Cardiac septum (tissue), 1 donor: Measurements from ENCODE around the gene NIFK. TPM values are rescaled to one million over a fixed set of nuclear protein-coding genes. Genes with fewer than 3 reads are reported as not detected.
"Not testable (repeated sequence)": the region's sequence is repeated elsewhere in the genome, so short reads cannot be mapped to it uniquely, and the experiment has no call there.

Experiments used
- DNase-seq: peaks from one replicate; pipeline ENCODE4 v3.0.0-alpha.2; 2020; ENCODE audit warnings: low spot score
- intact Hi-C: fragments of 100-400 bp; cut with DNase I; formaldehyde crosslinking; loops from one replicate; pipeline ENCODE4 v1.14.0; 2022
- total RNA-seq: library from RNA; stranded (reverse); fragmentation: NEBNext Ultra II Directional; extraction: Animal tissue kit (Norgen Biotek cat#: 25700); gene quantifications from one replicate; pipeline ENCODE4 v1.2.1, GENCODE V29; 2021
- donor health status: DM: no; HTN: no; CAD: no.

NIFK gene
- total RNA-seq, 1 donor from 2014 or later = 28.8 TPM

- DNase-seq = no peak
- intact Hi-C loops = loop anchor here (1.0 kb wide), 2 partner anchors 19 to 206 kb away; partner anchors contain the start of genes RNU4ATAC and TSN
Observed at GRCh38 chr2:121736140-121736461, 574 bp downstream of the NIFK start.

GRCh38 chr2:121735518-121736074 is 1.1 kb downstream of the NIFK start:
- intact Hi-C loops = loop anchor here (1.0 kb wide), 2 partner anchors 20 to 205 kb away; partner anchors contain the start of genes RNU4ATAC and TSN
- DNase-seq = no peak

- DNase-seq, intact Hi-C loops: not testable (repeated sequence)
Observed at GRCh38 chr2:121734544-121734943, 2.1 kb downstream of the NIFK start.

GRCh38 chr2:121731366-121731765 is 5.3 kb downstream of the NIFK start:
- intact Hi-C loops = no loop called here
- DNase-seq = no peak

- intact Hi-C loops = no loop called here
Observed at GRCh38 chr2:121727950-121728349, 8.7 kb downstream of the NIFK start.

GRCh38 chr2:121727332-121727731 is 9.3 kb downstream of the NIFK start:
- intact Hi-C loops = no loop called here
- no peak for DNase-seq

More at GRCh38 chr2:121727950-121728349, 8.7 kb downstream of the NIFK start:
- DNase-seq = no peak

- intact Hi-C loops = no loop called here
- no peak for DNase-seq
Observed at GRCh38 chr2:121723316-121723715, 13.4 kb downstream of the NIFK start.

- intact Hi-C loops = no loop called here
- no peak for DNase-seq
Observed at GRCh38 chr2:121722479-121722878, 14.2 kb downstream of the NIFK start.

- DNase-seq = no peak
- intact Hi-C loops = no loop called here
Observed at GRCh38 chr2:121721926-121722325, 14.7 kb downstream of the NIFK start.

GRCh38 chr2:121717529-121717928 is 19.1 kb downstream of the NIFK start:
- intact Hi-C loops = loop anchor here (10.0 kb wide), 1 partner anchor 63 kb away; no protein-coding TSS in a partner anchor
- no peak for DNase-seq

- intact Hi-C loops = loop anchor here (10.0 kb wide), 1 partner anchor 61 kb away; no protein-coding TSS in a partner anchor
- no peak for DNase-seq
Observed at GRCh38 chr2:121716126-121716525, 20.5 kb downstream of the NIFK start.

GRCh38 chr2:121711481-121711880 is 25.2 kb downstream of the NIFK start:
- intact Hi-C loops = loop anchor here (10.0 kb wide), 1 partner anchor 57 kb away; no protein-coding TSS in a partner anchor
- DNase-seq = not testable (repeated sequence)

GRCh38 chr2:121710470-121711170 is 26.1 kb downstream of the NIFK start:
- intact Hi-C loops = loop anchor here (10.0 kb wide), 1 partner anchor 56 kb away; no protein-coding TSS in a partner anchor
- DNase-seq = no peak

GRCh38 chr2:121709776-121710469 is 26.8 kb downstream of the NIFK start:
- no peak for DNase-seq
- intact Hi-C loops = loop anchor here (10.0 kb wide), 1 partner anchor 55 kb away; no protein-coding TSS in a partner anchor

GRCh38 chr2:121707920-121708361 is 28.7 kb downstream of the NIFK start:
- DNase-seq = no peak

GRCh38 chr2:121707344-121707919 is 29.2 kb downstream of the NIFK start:
- no peak for DNase-seq
- intact Hi-C loops = no loop called here

More at GRCh38 chr2:121707920-121708361, 28.7 kb downstream of the NIFK start:
- intact Hi-C loops = no loop called here

- DNase-seq = no peak
- intact Hi-C loops = no loop called here
Observed at GRCh38 chr2:121705958-121706357, 30.7 kb downstream of the NIFK start.

- intact Hi-C loops = no loop called here
- DNase-seq = no peak
Observed at GRCh38 chr2:121705390-121705789, 31.3 kb downstream of the NIFK start.

- DNase-seq, intact Hi-C loops: not testable (repeated sequence)
Observed at GRCh38 chr2:121701761-121702160, 34.9 kb downstream of the NIFK start.
